ENCODE measurements around the gene SLC35A3. TPM values are rescaled to one million over a fixed set of nuclear protein-coding genes. Genes with fewer than 3 reads are reported as not detected.
A peak's percentile ranks its signal among the peaks of the same experiment; 100 is the strongest.

Gene SLC35A3
- total RNA-seq, 4 donors from 2014 or later = 4.6 to 10.3 (median 8.2) TPM

DNA sequence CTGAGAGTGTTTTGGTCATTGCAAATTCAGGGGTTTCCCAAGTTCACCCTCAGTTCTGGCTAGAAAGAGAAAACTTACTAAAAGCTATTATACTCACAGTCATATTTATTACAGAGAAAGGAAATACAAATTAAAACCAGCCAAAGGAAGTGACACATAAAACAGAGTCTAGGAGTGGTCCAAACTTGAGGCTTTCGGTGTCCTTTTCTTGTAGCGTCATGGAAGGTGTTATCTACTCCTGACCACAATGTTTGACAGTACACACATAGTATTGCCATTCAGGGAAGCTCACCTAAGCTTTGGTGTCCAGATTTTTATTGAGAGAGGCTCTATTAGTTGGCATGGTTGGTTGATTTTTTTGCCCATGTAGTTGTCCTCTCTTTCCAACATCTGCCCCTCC, 59.0 kb downstream of the SLC35A3 start:
- in situ Hi-C loops (cut with MboI; ENCODE audit: low sequenced_read_pairs in 4 of 4) = loop anchor here in 2 of 4 donors (25.0 kb wide), 1 partner anchor 216 kb away; no protein-coding TSS in a partner anchor
- no peaks in the 10 kb centered on the region for H3K9me3 ChIP-seq
- H3K27me3 ChIP-seq = no peaks in the 10 kb centered on the region
- H3K36me3 ChIP-seq = no peaks in the 10 kb centered on the region
- TF ChIP-seq, protein P1, sequence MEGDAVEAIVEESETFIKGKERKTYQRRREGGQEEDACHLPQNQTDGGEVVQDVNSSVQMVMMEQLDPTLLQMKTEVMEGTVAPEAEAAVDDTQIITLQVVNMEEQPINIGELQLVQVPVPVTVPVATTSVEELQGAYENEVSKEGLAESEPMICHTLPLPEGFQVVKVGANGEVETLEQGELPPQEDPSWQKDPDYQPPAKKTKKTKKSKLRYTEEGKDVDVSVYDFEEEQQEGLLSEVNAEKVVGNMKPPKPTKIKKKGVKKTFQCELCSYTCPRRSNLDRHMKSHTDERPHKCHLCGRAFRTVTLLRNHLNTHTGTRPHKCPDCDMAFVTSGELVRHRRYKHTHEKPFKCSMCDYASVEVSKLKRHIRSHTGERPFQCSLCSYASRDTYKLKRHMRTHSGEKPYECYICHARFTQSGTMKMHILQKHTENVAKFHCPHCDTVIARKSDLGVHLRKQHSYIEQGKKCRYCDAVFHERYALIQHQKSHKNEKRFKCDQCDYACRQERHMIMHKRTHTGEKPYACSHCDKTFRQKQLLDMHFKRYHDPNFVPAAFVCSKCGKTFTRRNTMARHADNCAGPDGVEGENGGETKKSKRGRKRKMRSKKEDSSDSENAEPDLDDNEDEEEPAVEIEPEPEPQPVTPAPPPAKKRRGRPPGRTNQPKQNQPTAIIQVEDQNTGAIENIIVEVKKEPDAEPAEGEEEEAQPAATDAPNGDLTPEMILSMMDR (IDR thresholded peaks at IDR 0.05 in 4 of 5, conservative IDR thresholded peaks at IDR 0.05 in 1 of 5) = no peak
- no peak for TF ChIP-seq POLR2A (IDR thresholded peaks at IDR 0.05)
- no peak for ATAC-seq
- no peak overlapping the region for H3K4me3 ChIP-seq
- intact Hi-C loops (cut with DNase I; ENCODE audit: low total_unique reads) = no loop called here
- no peaks in the 10 kb centered on the region for H3K4me1 ChIP-seq
- no peak overlapping the region for H3K27ac ChIP-seq
- DNase-seq = no peak

DNA sequence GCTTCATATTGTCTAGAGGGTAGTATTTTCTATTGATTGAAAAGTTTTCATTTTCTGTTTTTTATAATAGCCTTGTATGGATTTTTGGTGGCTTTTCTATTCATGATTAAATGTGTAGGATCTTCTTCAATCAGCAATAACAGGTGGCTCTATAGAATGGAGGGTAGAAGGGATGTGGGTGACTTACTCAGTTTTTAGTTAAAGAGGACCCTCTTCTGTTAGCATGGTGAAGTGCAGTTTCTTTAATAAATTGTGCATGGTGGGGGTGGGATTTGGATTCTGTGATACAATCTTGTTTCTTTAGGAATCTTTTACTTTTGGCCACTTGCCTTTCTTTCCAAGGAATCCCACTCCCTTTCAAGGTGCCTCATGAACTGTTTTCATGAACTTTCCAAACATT, 64.7 kb downstream of the SLC35A3 start:
- in situ Hi-C loops (cut with MboI; ENCODE audit: low sequenced_read_pairs in 4 of 4) = loop anchor here in 2 of 4 donors (25.0 kb wide), 1 partner anchor 222 kb away; no protein-coding TSS in a partner anchor
- H3K27me3 ChIP-seq = no peaks in the 10 kb centered on the region
- H3K36me3 ChIP-seq = no peaks in the 10 kb centered on the region
- DNase-seq (no peak), ATAC-seq (no peak)
- H3K9me3 ChIP-seq = no peaks in the 10 kb centered on the region
- no peak overlapping the region for H3K27ac ChIP-seq
- intact Hi-C loops (cut with DNase I; ENCODE audit: low total_unique reads) = no loop called here
- H3K4me3 ChIP-seq = no peak overlapping the region
- H3K4me1 ChIP-seq = peaks cover 13 to 14% of the 10 kb centered on the region in 2 donors
- TF ChIP-seq POLR2A (IDR thresholded peaks at IDR 0.05) = no peak
- TF ChIP-seq, protein P1 (IDR thresholded peaks at IDR 0.05 in 4 of 5, conservative IDR thresholded peaks at IDR 0.05 in 1 of 5) = no peak

DNA sequence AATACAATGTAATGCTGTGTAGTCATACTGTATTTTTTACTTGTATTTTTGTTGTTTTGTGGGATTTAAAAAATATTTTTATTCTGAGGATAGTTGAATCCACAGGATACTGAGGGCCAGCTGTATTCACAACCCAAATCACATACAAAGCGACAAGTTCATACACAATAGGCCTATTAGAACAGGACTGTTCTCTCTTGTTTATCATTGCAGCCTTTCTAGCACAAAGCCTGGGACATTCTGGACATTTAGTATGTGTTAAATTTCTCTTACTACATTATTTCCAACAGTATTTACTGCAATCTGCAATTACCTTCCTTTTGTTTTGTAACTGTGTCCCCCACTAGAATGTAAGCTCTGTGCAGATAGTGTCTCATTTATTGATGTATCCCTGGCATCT, 65.4 kb downstream of the SLC35A3 start:
- intact Hi-C loops (cut with DNase I; ENCODE audit: low total_unique reads) (loop anchor here (5.0 kb wide), 4 partner anchors 212 to 862 kb away; partner anchors contain the start of genes CDC14A, DBT, PALMD and SLC30A7), in situ Hi-C loops (cut with MboI; ENCODE audit: low sequenced_read_pairs in 4 of 4) (loop anchor here in 2 of 4 donors (25.0 kb wide), 1 partner anchor 223 kb away; no protein-coding TSS in a partner anchor)
- Histone ChIP-seq H3K4me3 (no peak overlapping the region), H3K27ac (no peak overlapping the region), H3K4me1 (peaks cover 20 to 21% of the 10 kb centered on the region in 2 donors), H3K36me3 (no peaks in the 10 kb centered on the region), H3K9me3 (no peaks in the 10 kb centered on the region), H3K27me3 (no peaks in the 10 kb centered on the region)
- no peak for TF ChIP-seq POLR2A (IDR thresholded peaks at IDR 0.05)
- TF ChIP-seq, protein P1 (IDR thresholded peaks at IDR 0.05 in 4 of 5, conservative IDR thresholded peaks at IDR 0.05 in 1 of 5) = no peak
- no peak for DNase-seq
- ATAC-seq = no peak

DNA sequence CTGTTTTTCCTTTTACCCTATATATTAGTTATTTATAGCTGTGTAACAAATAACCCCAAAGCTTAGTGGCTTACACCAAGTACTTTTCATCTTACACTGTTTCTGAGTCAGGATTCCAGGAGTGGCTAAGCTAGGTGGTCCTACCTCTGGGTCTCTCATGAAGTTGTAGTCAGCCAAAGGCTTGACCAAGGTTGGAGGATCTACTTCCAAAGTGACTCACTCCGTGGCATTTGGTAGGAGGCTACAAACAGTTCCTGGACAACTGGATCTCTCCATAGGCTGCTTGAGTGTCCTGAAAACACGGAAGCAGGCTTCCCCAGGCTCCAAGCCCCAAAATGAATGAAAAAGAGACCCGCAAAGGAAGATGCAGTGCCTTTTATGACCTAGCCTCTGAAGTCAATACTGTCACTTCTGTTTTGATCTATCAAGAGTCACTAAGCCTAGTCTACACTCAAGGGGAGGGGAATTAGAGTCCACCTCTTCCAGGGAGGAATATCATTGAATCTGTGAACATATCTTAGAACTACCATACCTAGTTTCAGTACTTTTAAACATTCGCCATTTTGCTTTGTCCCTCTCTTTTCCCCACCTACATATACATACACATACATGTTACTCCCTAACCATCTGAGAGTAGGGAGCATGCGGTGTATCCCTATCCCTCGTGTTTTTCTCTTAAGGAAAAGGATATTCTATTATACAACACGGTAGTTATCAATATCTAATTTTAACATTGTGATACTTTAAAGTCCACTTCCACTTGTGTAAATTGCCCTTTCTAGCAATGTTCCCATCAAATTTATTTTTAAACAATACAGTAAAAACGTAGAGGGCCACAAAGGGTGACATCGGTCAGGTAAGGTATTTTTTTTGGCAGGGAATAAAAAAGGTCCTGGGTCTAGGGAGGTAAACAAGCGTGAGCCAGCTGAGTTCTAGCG, 67.2 kb downstream of the SLC35A3 start:
- Histone ChIP-seq H3K27me3 (no peaks in the 10 kb centered on the region), H3K9me3 (no peaks in the 10 kb centered on the region), H3K36me3 (no peaks in the 10 kb centered on the region), H3K27ac (peak overlapping the region; percentile 93 to 96 (median 96)), H3K4me3 (peak overlapping the region; percentile 86 to 90 (median 88)), H3K4me1 (peaks cover 24 to 30% of the 10 kb centered on the region in 2 donors)
- no peak for DNase-seq
- peak; percentile 8 to 10 for ATAC-seq
- intact Hi-C loops (cut with DNase I; ENCODE audit: low total_unique reads) (loop anchor here (5.0 kb wide), 4 partner anchors 210 to 860 kb away; partner anchors contain the start of genes CDC14A, DBT, PALMD and SLC30A7), in situ Hi-C loops (cut with MboI; ENCODE audit: low sequenced_read_pairs in 4 of 4) (loop anchor here in 2 of 4 donors (25.0 kb wide), 1 partner anchor 225 kb away; no protein-coding TSS in a partner anchor)
- TF ChIP-seq, protein P1 (IDR thresholded peaks at IDR 0.05 in 4 of 5, conservative IDR thresholded peaks at IDR 0.05 in 1 of 5) = no peak
- TF ChIP-seq POLR2A (IDR thresholded peaks at IDR 0.05) = no peak

Data from gastrocnemius medialis (tissue), 4 donors.